ENCODE results near the gene KCNK4.
"Not testable (repeated sequence)": the region's sequence is repeated elsewhere in the genome, so short reads cannot be mapped to it uniquely, and the experiment has no call there.

KCNK4 gene

GRCh38 chr11:64292460-64293254, 1.6 kb downstream of the KCNK4 start:
- no peak for DNase-seq

GRCh38 chr11:64294774-64295173, 3.7 kb downstream of the KCNK4 start:
- DNase-seq: no peak

GRCh38 chr11:64295760-64296159, 4.7 kb downstream of the KCNK4 start:
- DNase-seq: no peak

- no peak for DNase-seq
Measured at GRCh38 chr11:64296236-64296635, 5.1 kb downstream of the KCNK4 start.

GRCh38 chr11:64296830-64297698, 6.0 kb downstream of the KCNK4 start:
- DNase-seq: no peak

- DNase-seq: no peak
Measured at GRCh38 chr11:64297699-64298358, 6.7 kb downstream of the KCNK4 start.

- no peak for DNase-seq
Measured at GRCh38 chr11:64298966-64299846, 8.1 kb downstream of the KCNK4 start.

GRCh38 chr11:64299847-64300648, 8.9 kb downstream of the KCNK4 start, which contains the start of gene CATSPERZ:
Gene CATSPERZ, plus strand, starts transcription at chr11:64300358. Its CDS starts 53 bp downstream, at chr11:64300411.
- no peak for DNase-seq

- no peak for DNase-seq
Measured at GRCh38 chr11:64303109-64304031, 12.3 kb downstream of the KCNK4 start.

- DNase-seq: no peak
Measured at GRCh38 chr11:64304032-64304315, 12.9 kb downstream of the KCNK4 start.

- peak; percentile 97 for DNase-seq
Measured at GRCh38 chr11:64304316-64305072, 13.4 kb downstream of the KCNK4 start.

GRCh38 chr11:64305075-64305690, 14.1 kb downstream of the KCNK4 start, which contains the start of gene ESRRA:
Gene ESRRA, plus strand, starts transcription at chr11:64305524. Its CDS starts 1,656 bp downstream, at chr11:64307180.
- peak; percentile 99 for DNase-seq

- peak; percentile 50 for DNase-seq
Measured at GRCh38 chr11:64305691-64306562, 14.8 kb downstream of the KCNK4 start.

GRCh38 chr11:64306563-64306875, 15.4 kb downstream of the KCNK4 start:
- no peak for DNase-seq

GRCh38 chr11:64306876-64307622, 15.9 kb downstream of the KCNK4 start:
- DNase-seq: no peak

GRCh38 chr11:64307795-64308194, 16.7 kb downstream of the KCNK4 start:
- DNase-seq: not testable (repeated sequence)

- no peak for DNase-seq
Measured at GRCh38 chr11:64312947-64313346, 21.8 kb downstream of the KCNK4 start.
